T-cell (primary cell): Measurements from ENCODE around the gene FGF1. TPM values are rescaled to one million over a fixed set of nuclear protein-coding genes. Genes with fewer than 3 reads are reported as not detected.

ENCODE experiments used
- ATAC-seq, 4 experiments: fragments of 200-7000 bp in 3 of 4; fragments of 150-1000 bp in 1 of 4; cut with Tn5 transposase; replicated peaks in 1 of 4; 1 replicate in 3 of 4; 2 replicates in 1 of 4; pipeline ENCODE4 v1.10.0; 2021; ENCODE audit warnings: moderate library complexity in 3 of 4, mild to moderate bottlenecking in 2 of 4, moderate number of reproducible peaks in 1 of 4
- CTCF ChIA-PET, 2 donors: fragments of 300-600 bp; sonication (Branson Sonifier 250); formaldehyde crosslinking; loops; one replicate each; lab custom pipeline; 2022; ENCODE audit warnings: antibody characterized with exemption in 2 of 2; lab: Charles Lee
- POLR2A ChIA-PET, 2 donors: fragments of 300-600 bp; sonication (Branson Sonifier 250); formaldehyde crosslinking; loops; one replicate each; lab custom pipeline; 2022; ENCODE audit warnings: antibody characterized with exemption in 2 of 2; lab: Charles Lee
- DNase-seq, 35 experiments: peaks; one replicate each; pipeline versions ENCODE4 v3.0.0 to v3.0.0-alpha.2; 2013 to 2023
- H3K27ac ChIP-seq: one replicate; pipeline ENCODE4 v1.5.1; 2013; ENCODE audit warnings: low read length
- H3K27me3 ChIP-seq, 2 experiments: replicated peaks in 1 of 2; 1 replicate in 1 of 2; 2 replicates in 1 of 2; pipeline versions ENCODE4 v1.6.1 to v1.7.0; 2013; ENCODE audit warnings: low read length in 1 of 2, mixed read lengths in 1 of 2; ENCODE audit not compliant: control insufficient read depth in 2 of 2, insufficient read depth in 2 of 2; ENCODE audit errors: extremely low read depth in 1 of 2
- H3K36me3 ChIP-seq, 2 donors: 1 replicate in 1 of 2; 2 replicates in 1 of 2; pipeline versions ENCODE4 v1.6.1 to v1.7.0; 2013; ENCODE audit warnings: low read length in 1 of 2; ENCODE audit not compliant: control insufficient read depth in 2 of 2, insufficient read depth in 1 of 2; ENCODE audit errors: extremely low read depth in 1 of 2
- H3K4me1 ChIP-seq, 2 experiments: 1 replicate in 1 of 2; 2 replicates in 1 of 2; pipeline versions ENCODE4 v1.6.1 to v1.7.0; 2013; ENCODE audit warnings: low read length in 2 of 2, mixed read lengths in 1 of 2; ENCODE audit not compliant: insufficient read depth in 2 of 2, control insufficient read depth in 1 of 2; ENCODE audit errors: extremely low read depth in 1 of 2
- H3K4me3 ChIP-seq, 2 donors: 1 replicate in 1 of 2; 2 replicates in 1 of 2; pipeline versions ENCODE4 v1.5.1 to v1.7.0; 2013; ENCODE audit warnings: mild to moderate bottlenecking in 2 of 2, low read length in 1 of 2, moderate library complexity in 1 of 2; ENCODE audit not compliant: control insufficient read depth in 1 of 2; ENCODE audit errors: extremely low read depth in 1 of 2
- H3K9me3 ChIP-seq: 2 replicates; pipeline ENCODE4 v1.7.0; 2013
- H3K27ac Mint-ChIP-seq, 2 donors: one replicate each; pipeline ENCODE4 v1.8.0; 2020 to 2021; ENCODE audit warnings: mild to moderate bottlenecking in 2 of 2, mixed read lengths in 2 of 2
- H3K27me3 Mint-ChIP-seq, 2 donors: one replicate each; pipeline ENCODE4 v1.8.0; 2021 to 2022; ENCODE audit warnings: mixed read lengths in 2 of 2
- H3K36me3 Mint-ChIP-seq: one replicate; pipeline ENCODE4 v1.8.0; 2021; ENCODE audit warnings: mixed read lengths
- H3K4me1 Mint-ChIP-seq, 3 donors: one replicate each; pipeline ENCODE4 v1.8.0; 2020 to 2022; ENCODE audit warnings: mixed read lengths in 3 of 3, mild to moderate bottlenecking in 1 of 3
- H3K4me3 Mint-ChIP-seq, 3 donors: one replicate each; pipeline ENCODE4 v1.8.0; 2020 to 2022; ENCODE audit warnings: mild to moderate bottlenecking in 3 of 3, mixed read lengths in 3 of 3, moderate library complexity in 3 of 3
- H3K9me3 Mint-ChIP-seq, 3 donors: one replicate each; pipeline ENCODE4 v1.8.0; 2020 to 2022; ENCODE audit warnings: mixed read lengths in 3 of 3
- WGBS: methylation state at CpG from one replicate; pipeline ENCODE4 v1.1.5; 2013; ENCODE audit warnings: missing lambda C conversion rate; ENCODE audit not compliant: insufficient coverage; 5-methylcytosine and 5-hydroxymethylcytosine counted together
- total RNA-seq, 35 experiments: library from RNA in 6 of 35; stranded (reverse) in 6 of 35; fragments of 120-200 nt in 1 of 35; gene quantifications; one replicate each; pipeline versions ENCODE4 v1.2.1 to v1.2.4 and lab custom pipeline; 2013 to 2026

Gene FGF1
- total RNA-seq, 5 donors from 2014 or later (not counting 1 experiment from before 2014, with no cell fraction given) = not detected

DNA sequence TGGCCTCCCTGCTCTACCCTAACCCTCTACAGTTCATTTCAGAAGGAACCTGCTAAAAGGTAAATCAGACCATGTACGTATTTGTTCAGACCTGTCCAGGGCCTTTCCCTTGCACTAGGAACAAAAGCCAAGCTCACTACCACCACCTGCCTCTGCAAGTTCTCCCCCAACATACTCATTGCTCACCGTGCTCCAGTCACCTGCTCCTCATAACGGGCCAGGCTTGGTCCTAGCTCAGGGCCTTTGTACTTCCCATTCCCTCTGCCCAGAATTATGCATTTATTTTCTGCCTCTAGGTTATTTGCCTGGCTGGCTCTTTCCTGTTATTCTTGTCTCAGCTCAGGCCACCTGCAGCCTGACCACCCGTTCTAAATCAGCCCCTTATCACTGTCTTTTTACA, 4.8 kb upstream of the FGF1 start:
- no peak overlapping the region for H3K4me3 Mint-ChIP-seq
- ATAC-seq (no peak), DNase-seq (no peak)
- H3K36me3 ChIP-seq = no peaks in the 10 kb centered on the region
- peaks cover 0 to 7% of the 10 kb centered on the region in 2 experiments for H3K27me3 ChIP-seq
- WGBS = 85% methylated on average over 4 of the region's 4 CpGs
- ChIA-PET CTCF (interaction anchor here (0.5 to 0.6 kb wide), 2 partner anchors 712 to 1463 kb away, joined by 3 to 5 read pairs; no protein-coding TSS in a partner anchor), POLR2A (no interaction called here)
- no peaks in the 10 kb centered on the region for H3K36me3 Mint-ChIP-seq
- peaks cover 10 to 18% of the 10 kb centered on the region in 2 donors for H3K27me3 Mint-ChIP-seq
- H3K4me3 ChIP-seq = no peak overlapping the region
- no peaks in the 10 kb centered on the region for H3K9me3 ChIP-seq
- H3K27ac Mint-ChIP-seq = no peak overlapping the region
- H3K4me1 Mint-ChIP-seq = no peaks in the 10 kb centered on the region
- H3K9me3 Mint-ChIP-seq = no peaks in the 10 kb centered on the region
- no peak overlapping the region for H3K27ac ChIP-seq
- no peaks in the 10 kb centered on the region for H3K4me1 ChIP-seq

DNA sequence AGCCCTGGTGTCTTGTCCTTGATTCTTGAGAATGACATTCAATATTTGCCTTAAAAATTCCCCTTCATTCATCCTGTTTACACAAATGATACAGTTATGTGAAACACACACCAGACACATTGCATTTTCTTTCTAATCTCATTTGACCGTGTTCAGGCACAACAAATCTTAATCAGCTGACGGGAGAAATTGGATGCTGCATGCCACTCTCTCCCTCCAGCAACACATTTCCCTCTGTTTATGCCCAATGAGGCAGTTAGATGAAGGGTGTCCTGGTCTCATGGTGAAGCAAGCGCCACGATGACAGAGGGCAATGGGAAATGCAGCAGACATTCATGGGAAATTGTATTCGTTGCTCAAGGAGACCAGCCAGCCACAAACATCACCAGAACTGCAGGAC, 3.2 kb upstream of the FGF1 start:
- H3K9me3 ChIP-seq = no peaks in the 10 kb centered on the region
- no peak overlapping the region for H3K4me3 ChIP-seq
- H3K4me1 ChIP-seq = no peaks in the 10 kb centered on the region
- H3K4me3 Mint-ChIP-seq = no peak overlapping the region
- no peak for ATAC-seq
- no peaks in the 10 kb centered on the region for H3K36me3 Mint-ChIP-seq
- peaks cover 10 to 18% of the 10 kb centered on the region in 2 donors for H3K27me3 Mint-ChIP-seq
- ChIA-PET CTCF (no interaction called here), POLR2A (no interaction called here)
- H3K27ac Mint-ChIP-seq = no peak overlapping the region
- 90% methylated on average over 2 of the region's 5 CpGs for WGBS
- DNase-seq = no peak
- no peak overlapping the region for H3K27ac ChIP-seq
- H3K27me3 ChIP-seq = peaks cover 0 to 7% of the 10 kb centered on the region in 2 experiments
- H3K36me3 ChIP-seq = no peaks in the 10 kb centered on the region
- H3K4me1 Mint-ChIP-seq = no peaks in the 10 kb centered on the region
- no peaks in the 10 kb centered on the region for H3K9me3 Mint-ChIP-seq

DNA sequence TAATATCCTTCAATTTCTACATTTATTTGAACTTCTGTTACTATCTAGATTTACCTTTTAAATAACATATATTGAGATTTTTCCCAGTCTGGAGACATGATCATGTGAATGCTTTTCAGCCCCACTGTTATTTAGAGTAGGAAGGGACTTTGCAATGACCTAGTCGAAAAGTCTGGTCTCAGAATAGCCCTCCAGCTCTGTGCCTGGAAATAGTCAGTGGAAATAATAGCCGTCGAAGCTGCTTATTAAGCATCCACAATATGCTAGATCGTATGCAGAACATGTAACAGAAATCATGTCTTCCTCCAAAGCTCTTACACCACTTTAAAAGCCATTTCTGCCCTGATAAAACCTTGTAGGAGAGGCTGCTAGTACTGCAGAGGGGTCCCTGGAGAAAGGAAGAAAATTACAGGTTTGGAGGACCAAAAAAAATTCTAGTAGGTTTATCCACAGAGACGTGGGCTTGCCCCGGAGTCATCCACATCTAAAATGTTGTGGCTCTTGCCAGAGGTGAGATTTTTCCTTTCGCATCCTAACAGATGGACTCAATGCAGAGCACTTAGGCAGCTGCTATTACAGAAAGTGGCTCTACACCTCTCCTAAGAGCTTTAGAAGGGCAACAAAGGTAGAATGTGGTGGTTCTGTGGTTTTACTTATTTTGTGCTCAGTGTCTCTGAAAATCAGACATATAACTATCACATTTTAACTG, 2.5 kb upstream of the FGF1 start:
- Mint-ChIP-seq H3K27ac (no peak overlapping the region), H3K4me1 (no peaks in the 10 kb centered on the region), H3K36me3 (no peaks in the 10 kb centered on the region), H3K4me3 (no peak overlapping the region), H3K9me3 (no peaks in the 10 kb centered on the region), H3K27me3 (peaks cover 10 to 18% of the 10 kb centered on the region in 2 donors)
- DNase-seq = no peak
- no peaks in the 10 kb centered on the region for H3K36me3 ChIP-seq
- no peaks in the 10 kb centered on the region for H3K4me1 ChIP-seq
- no peak overlapping the region for H3K4me3 ChIP-seq
- no peak for ATAC-seq
- no peak overlapping the region for H3K27ac ChIP-seq
- WGBS = no CpG with 5 or more reads among the region's 7 CpGs
- ChIA-PET CTCF (interaction anchor here in 1 of 2 donors (0.6 kb wide), 1 partner anchor 191 kb away, joined by 3 read pairs; no protein-coding TSS in a partner anchor), POLR2A (no interaction called here)
- peaks cover 0 to 7% of the 10 kb centered on the region in 2 experiments for H3K27me3 ChIP-seq
- H3K9me3 ChIP-seq = no peaks in the 10 kb centered on the region

DNA sequence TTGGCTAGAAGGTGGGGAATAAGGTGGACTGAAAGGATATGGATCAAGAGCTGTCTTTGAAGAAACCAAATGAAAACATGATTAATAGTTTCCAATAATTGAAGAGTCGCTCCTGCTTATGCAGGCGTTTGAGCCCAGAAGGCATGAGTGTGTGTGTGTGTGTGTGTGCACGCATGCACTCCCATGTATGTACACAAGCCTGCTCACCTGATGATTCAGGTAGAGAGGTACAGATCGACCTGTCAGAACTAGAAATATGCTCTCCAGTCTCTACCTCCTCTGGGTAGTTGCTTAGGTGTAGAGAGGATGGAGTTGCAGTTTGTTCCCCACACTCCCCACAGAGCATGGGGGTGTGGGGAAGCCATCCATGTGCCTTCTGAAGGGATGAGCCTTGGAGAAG, 1.1 kb upstream of the FGF1 start:
- Mint-ChIP-seq H3K4me1 (no peaks in the 10 kb centered on the region), H3K36me3 (no peaks in the 10 kb centered on the region), H3K27ac (no peak overlapping the region), H3K4me3 (no peak overlapping the region), H3K27me3 (peaks cover 10 to 18% of the 10 kb centered on the region in 2 donors), H3K9me3 (no peaks in the 10 kb centered on the region)
- Histone ChIP-seq H3K36me3 (no peaks in the 10 kb centered on the region), H3K4me1 (no peaks in the 10 kb centered on the region), H3K9me3 (no peaks in the 10 kb centered on the region), H3K27ac (no peak overlapping the region), H3K4me3 (no peak overlapping the region), H3K27me3 (peaks cover 0 to 7% of the 10 kb centered on the region in 2 experiments)
- ATAC-seq (no peak), DNase-seq (no peak)
- ChIA-PET POLR2A (interaction anchor here in 1 of 2 donors (0.5 kb wide), 1 partner anchor 67 kb away, joined by 3 read pairs; no protein-coding TSS in a partner anchor), CTCF (interaction anchor here in 1 of 2 donors (0.6 to 0.8 kb wide), 2 partner anchors 47 to 622 kb away, joined by 3 read pairs; no protein-coding TSS in a partner anchor)
- WGBS = 89% methylated on average over 3 of the region's 4 CpGs

DNA sequence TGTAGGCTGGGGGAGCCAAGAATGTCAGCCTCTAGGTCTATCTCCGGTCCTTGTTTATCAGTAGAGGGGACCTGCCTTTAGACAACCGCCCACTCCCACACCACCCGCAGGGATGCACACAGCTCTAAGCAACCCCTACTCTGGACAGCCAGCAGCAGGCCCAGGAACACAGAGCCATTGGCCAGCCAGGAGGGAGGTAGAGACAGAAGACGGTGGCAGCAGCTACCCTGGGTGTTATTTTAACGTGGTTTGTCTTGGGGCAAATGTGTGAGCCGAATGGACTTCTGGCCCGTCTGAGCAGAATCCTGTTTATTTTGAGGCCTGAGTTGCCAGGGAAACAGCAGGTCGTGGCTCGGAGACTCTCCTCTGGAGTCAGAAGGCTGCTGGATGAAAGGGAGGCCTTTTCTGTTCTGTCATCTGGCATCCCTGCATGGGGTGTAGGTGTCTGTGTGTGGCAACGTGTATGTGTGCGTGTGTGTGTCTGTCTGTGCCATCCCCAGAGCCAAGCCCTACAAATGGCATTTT, 382 bp upstream of the FGF1 start:
- Mint-ChIP-seq H3K4me3 (no peak overlapping the region), H3K36me3 (no peaks in the 10 kb centered on the region), H3K27me3 (peaks cover 10 to 18% of the 10 kb centered on the region in 2 donors), H3K9me3 (no peaks in the 10 kb centered on the region), H3K4me1 (no peaks in the 10 kb centered on the region), H3K27ac (no peak overlapping the region)
- Histone ChIP-seq H3K27ac (no peak overlapping the region), H3K4me3 (no peak overlapping the region), H3K4me1 (no peaks in the 10 kb centered on the region), H3K9me3 (no peaks in the 10 kb centered on the region), H3K36me3 (no peaks in the 10 kb centered on the region), H3K27me3 (peaks cover 0 to 7% of the 10 kb centered on the region in 2 experiments)
- ChIA-PET CTCF (interaction anchor here (0.5 to 0.8 kb wide), 3 partner anchors 47 to 984 kb away, joined by 3 to 5 read pairs (median 3); no protein-coding TSS in a partner anchor), POLR2A (no interaction called here)
- 77% methylated on average over 8 of the region's 11 CpGs for WGBS
- no peak for DNase-seq
- no peak for ATAC-seq

DNA sequence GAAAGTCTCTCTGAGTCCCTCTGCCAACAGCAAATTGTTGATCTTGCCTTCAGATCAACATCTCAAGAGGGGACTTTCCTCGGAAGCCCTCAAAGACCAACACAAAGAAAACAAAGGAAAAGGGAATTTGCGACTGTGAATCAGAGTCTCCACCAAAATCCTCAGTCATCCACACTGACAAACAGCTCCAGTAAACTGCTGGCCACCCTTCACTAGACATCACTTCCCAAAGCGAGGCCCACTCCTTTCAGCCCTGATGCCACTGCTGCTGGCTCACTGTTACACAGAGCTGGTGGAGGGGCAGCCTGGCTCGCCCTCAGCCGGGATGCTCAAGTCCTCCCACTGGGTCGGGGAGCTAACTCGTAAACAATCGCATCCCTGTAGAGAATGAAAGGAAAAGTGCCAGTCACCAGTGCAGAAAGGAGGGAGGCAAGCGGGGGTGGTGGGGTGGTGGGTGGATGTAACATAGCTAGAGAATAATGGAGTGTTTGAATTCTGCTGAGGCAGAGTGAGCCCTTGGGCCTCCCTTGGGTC, 1.3 kb downstream of the FGF1 start:
- CTCF ChIA-PET = interaction anchor here in 1 of 2 donors (1.0 kb wide), 1 partner anchor 24 kb away, joined by 3 read pairs; no protein-coding TSS in a partner anchor
- Mint-ChIP-seq H3K36me3 (no peaks in the 10 kb centered on the region), H3K4me1 (no peaks in the 10 kb centered on the region), H3K27ac (no peak overlapping the region), H3K27me3 (peaks cover 4 to 10% of the 10 kb centered on the region in 2 donors), H3K4me3 (no peak overlapping the region), H3K9me3 (peaks cover 0 to 4% (median 0%) of the 10 kb centered on the region in 3 donors)
- H3K27ac ChIP-seq = no peak overlapping the region
- H3K27me3 ChIP-seq = peaks cover 0 to 5% of the 10 kb centered on the region in 2 experiments
- DNase-seq (no peak), ATAC-seq (no peak)
- no peaks in the 10 kb centered on the region for H3K36me3 ChIP-seq
- WGBS = 81% methylated on average over 9 of the region's 9 CpGs
- H3K9me3 ChIP-seq = no peaks in the 10 kb centered on the region
- no peaks in the 10 kb centered on the region for H3K4me1 ChIP-seq
- H3K4me3 ChIP-seq = no peak overlapping the region
- POLR2A ChIA-PET = no interaction called here
